22Rv1 (cell line): ENCODE data around the gene TRIM64.
"Not testable (repeated sequence)": the region's sequence is repeated elsewhere in the genome, so short reads cannot be mapped to it uniquely, and the experiment has no call there.

Experiments
- H3K27ac ChIP-seq: fragments of 450-650 bp; 2 replicates; pipeline ENCODE4 v1.5.1; 2017
- CTCF ChIP-seq: fragments of 450-650 bp; IDR thresholded peaks from 2 replicates; pipeline ENCODE4 v1.5.1; 2017; ENCODE audit warnings: mild to moderate bottlenecking
- ZFX ChIP-seq: fragments of 450-650 bp; IDR thresholded peaks from 2 replicates; pipeline ENCODE4 v1.6.1; 2017; ENCODE audit warnings: antibody characterized with exemption, borderline replicate concordance

The TRIM64 gene

GRCh38 chr11:89965737-89966136, at the start of gene TRIM64:
Gene TRIM64, plus strand, starts transcription at chr11:89966037. Its CDS starts 2,467 bp downstream, at chr11:89968504.
- H3K27ac ChIP-seq: not testable (repeated sequence)

- TF ChIP-seq ZFX (no peak), CTCF (no peak)
Observed at GRCh38 chr11:89922195-89922660, 43.6 kb upstream of the TRIM64 start, which contains the start of gene TRIM49D1. Gene TRIM49D1, minus strand, starts transcription at chr11:89922245. Its CDS starts 4,535 bp downstream, at chr11:89917710.

GRCh38 chr11:89923764-89924163, 42.1 kb upstream of the TRIM64 start, which contains the start of gene TRIM49D2:
Gene TRIM49D2, plus strand, starts transcription at chr11:89924064. Its CDS starts 2,698 bp downstream, at chr11:89926762.
- not testable (repeated sequence) for H3K27ac ChIP-seq

More at GRCh38 chr11:89922195-89922660, 43.6 kb upstream of the TRIM64 start, which contains the start of gene TRIM49D1:
- H3K27ac ChIP-seq: no peak within 1 kb of the TSS

- H3K27ac ChIP-seq: not testable (repeated sequence)
Observed at GRCh38 chr11:89960833-89961232, 5.0 kb upstream of the TRIM64 start.
